A673 (cell line): ENCODE measurements around the gene AUH. TPM values are rescaled to one million over a fixed set of nuclear protein-coding genes. Genes with fewer than 3 reads are reported as not detected.

ENCODE experiments used
- BruUV-seq: library from RNA; stranded (reverse); fragments of 400-500 nt; replicated peaks from 2 replicates; lab custom pipeline; 2021; lab: Mats Ljungman, UMichigan
- CTCF ChIA-PET: fragments of 300-600 bp; sonication (Branson Sonifier 250); formaldehyde crosslinking; loops from one replicate; lab custom pipeline; 2022; ENCODE audit warnings: antibody characterized with exemption; lab: Charles Lee
- POLR2A ChIA-PET: fragments of 300-600 bp; sonication (Branson Sonifier 250); formaldehyde crosslinking; loops from one replicate; lab custom pipeline; 2022; ENCODE audit warnings: antibody characterized with exemption; ENCODE audit not compliant: low non-redundant PET; lab: Charles Lee
- DNase-seq: peaks from one replicate; pipeline ENCODE4 v3.0.0-alpha.2; 2015; ENCODE audit warnings: low spot score
- H3K27ac ChIP-seq: fragments of 200-600 bp; sonication (generic); 2 replicates; pipeline ENCODE4 v1.5.1; 2016; ENCODE audit warnings: mixed run types, low read depth, mild to moderate bottlenecking, mixed read lengths, antibody characterized with exemption, low read length; ENCODE audit not compliant: poor library complexity, severe bottlenecking
- H3K27me3 ChIP-seq: fragments of 200-600 bp; sonication (generic); replicated peaks from 2 replicates; pipeline ENCODE4 v1.6.1; 2017; ENCODE audit warnings: mixed run types, low read depth, mild to moderate bottlenecking, mixed read lengths, antibody characterized with exemption, low read length; ENCODE audit not compliant: insufficient read depth, poor library complexity
- H3K36me3 ChIP-seq: fragments of 200-600 bp; sonication (generic); 2 replicates; pipeline ENCODE4 v1.6.1; 2016; ENCODE audit warnings: mixed run types, mild to moderate bottlenecking, mixed read lengths, antibody characterized with exemption, low read length; ENCODE audit not compliant: insufficient read depth, poor library complexity, severe bottlenecking
- H3K4me1 ChIP-seq: fragments of 200-600 bp; sonication (generic); 2 replicates; pipeline ENCODE4 v1.6.1; 2017; ENCODE audit warnings: mixed run types, mild to moderate bottlenecking, mixed read lengths, antibody characterized with exemption, low read length; ENCODE audit not compliant: insufficient read depth, poor library complexity, severe bottlenecking
- H3K4me3 ChIP-seq: fragments of 200-600 bp; sonication (generic); 2 replicates; pipeline ENCODE4 v1.5.1; 2016; ENCODE audit warnings: low read depth, mixed run types, mild to moderate bottlenecking, mixed read lengths, low read length; ENCODE audit not compliant: poor library complexity, severe bottlenecking
- H3K9me3 ChIP-seq: fragments of 200-600 bp; sonication (generic); 2 replicates; pipeline ENCODE4 v1.6.1; 2016; ENCODE audit warnings: mixed run types, low read depth, mild to moderate bottlenecking, mixed read lengths, antibody characterized with exemption, low read length; ENCODE audit not compliant: poor library complexity, severe bottlenecking
- EZH2 ChIP-seq: fragments of 200-600 bp; sonication (generic); IDR thresholded peaks from 2 replicates; pipeline ENCODE4 v1.6.1; 2017; ENCODE audit warnings: borderline replicate concordance, low read depth, mild to moderate bottlenecking, mixed read lengths, antibody characterized with exemption, low read length; ENCODE audit not compliant: poor library complexity, severe bottlenecking
- intact Hi-C: fragments of 100-400 bp; cut with micrococcal nuclease; formaldehyde crosslinking; loops from one replicate; pipeline ENCODE4 v1.10.0; 2022; ENCODE audit not compliant: unreplicated experiment
- total RNA-seq: library from RNA; stranded (reverse); gene quantifications from 2 replicates; pipeline ENCODE4 v1.2.3, GENCODE V29; 2021
- TF ChIP-seq, protein P1 (sequence below): fragments of 300-800, 200-600 bp; sonication (generic); conservative IDR thresholded peaks from 2 replicates; pipeline ENCODE4 v1.5.1; 2017; ENCODE audit warnings: low read depth, mild to moderate bottlenecking, antibody characterized with exemption, low read length, moderate library complexity, mixed read lengths

The AUH gene
- total RNA-seq, 1 experiment from 2014 or later = 12.3 TPM

DNA sequence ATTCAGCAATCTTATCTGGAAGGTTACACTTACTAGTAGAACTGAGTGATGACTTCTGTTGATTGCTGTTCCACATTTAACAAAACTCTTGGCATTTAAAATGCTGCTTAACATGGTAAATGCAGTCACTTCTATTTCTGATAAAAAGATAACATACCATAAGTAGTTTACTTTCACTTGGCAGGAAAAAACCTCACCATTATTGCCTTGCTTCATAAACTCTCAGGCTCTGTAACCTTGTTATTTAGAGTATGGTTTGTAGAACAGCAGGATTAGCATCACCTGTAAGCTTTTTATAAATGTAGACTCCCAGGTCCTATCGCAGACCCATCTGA is 55.5 kb downstream of the AUH start:
- CTCF ChIA-PET = no interaction called here
- BruUV-seq = no TSS peak
- intact Hi-C loops = no loop called here

DNA sequence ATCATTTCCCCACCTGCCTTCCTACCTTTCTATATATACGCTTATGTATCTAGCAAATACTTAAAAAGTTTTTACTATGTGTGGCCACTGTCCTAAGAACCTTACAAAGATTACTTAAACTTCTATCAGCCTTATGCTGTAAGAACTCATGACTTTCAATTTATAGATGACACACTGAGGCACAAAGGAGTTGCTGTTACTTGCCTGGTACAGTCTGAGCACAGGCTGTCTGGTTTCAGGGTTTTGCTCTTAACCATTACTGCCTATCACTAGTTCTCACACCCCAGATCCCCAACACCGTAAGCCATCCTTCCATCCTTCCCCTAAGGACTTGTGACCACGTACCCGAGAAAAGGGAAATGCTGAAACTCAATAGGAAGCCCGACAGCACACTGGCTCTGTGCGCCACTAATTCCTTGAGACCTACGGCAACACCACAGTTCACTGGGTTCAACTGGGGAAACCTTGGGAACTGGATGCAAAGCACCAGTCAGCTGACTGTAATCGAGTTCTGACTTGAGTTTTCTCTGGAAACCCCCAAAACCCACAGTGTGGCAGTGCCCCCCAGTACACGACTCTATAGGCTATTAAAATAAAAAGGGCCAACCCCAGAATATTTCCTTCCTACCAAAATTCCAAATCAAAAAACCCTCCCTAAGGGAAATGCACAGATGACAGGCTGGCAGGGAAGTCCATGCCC is 56.0 kb downstream of the AUH start:
- ChIA-PET POLR2A (no interaction called here), CTCF (no interaction called here)
- no peak overlapping the region for H3K4me3 ChIP-seq
- BruUV-seq = no TSS peak
- DNase-seq = no peak
- no peaks in the 10 kb centered on the region for H3K27me3 ChIP-seq
- no peaks in the 10 kb centered on the region for H3K36me3 ChIP-seq
- H3K4me1 ChIP-seq = no peaks in the 10 kb centered on the region
- intact Hi-C loops = no loop called here
- no peak overlapping the region for H3K27ac ChIP-seq
- no peak for TF ChIP-seq EZH2
- TF ChIP-seq, protein P1, sequence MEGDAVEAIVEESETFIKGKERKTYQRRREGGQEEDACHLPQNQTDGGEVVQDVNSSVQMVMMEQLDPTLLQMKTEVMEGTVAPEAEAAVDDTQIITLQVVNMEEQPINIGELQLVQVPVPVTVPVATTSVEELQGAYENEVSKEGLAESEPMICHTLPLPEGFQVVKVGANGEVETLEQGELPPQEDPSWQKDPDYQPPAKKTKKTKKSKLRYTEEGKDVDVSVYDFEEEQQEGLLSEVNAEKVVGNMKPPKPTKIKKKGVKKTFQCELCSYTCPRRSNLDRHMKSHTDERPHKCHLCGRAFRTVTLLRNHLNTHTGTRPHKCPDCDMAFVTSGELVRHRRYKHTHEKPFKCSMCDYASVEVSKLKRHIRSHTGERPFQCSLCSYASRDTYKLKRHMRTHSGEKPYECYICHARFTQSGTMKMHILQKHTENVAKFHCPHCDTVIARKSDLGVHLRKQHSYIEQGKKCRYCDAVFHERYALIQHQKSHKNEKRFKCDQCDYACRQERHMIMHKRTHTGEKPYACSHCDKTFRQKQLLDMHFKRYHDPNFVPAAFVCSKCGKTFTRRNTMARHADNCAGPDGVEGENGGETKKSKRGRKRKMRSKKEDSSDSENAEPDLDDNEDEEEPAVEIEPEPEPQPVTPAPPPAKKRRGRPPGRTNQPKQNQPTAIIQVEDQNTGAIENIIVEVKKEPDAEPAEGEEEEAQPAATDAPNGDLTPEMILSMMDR = no peak
- H3K9me3 ChIP-seq = no peaks in the 10 kb centered on the region

More for the DNA sequence above, 55.5 kb downstream of the AUH start:
- POLR2A ChIA-PET = no interaction called here
- H3K27ac ChIP-seq = no peak overlapping the region
- no peaks in the 10 kb centered on the region for H3K4me1 ChIP-seq
- no peaks in the 10 kb centered on the region for H3K27me3 ChIP-seq
- TF ChIP-seq EZH2 = no peak
- TF ChIP-seq, protein P1 = no peak
- no peaks in the 10 kb centered on the region for H3K36me3 ChIP-seq
- H3K4me3 ChIP-seq = no peak overlapping the region
- no peaks in the 10 kb centered on the region for H3K9me3 ChIP-seq
- no peak for DNase-seq

DNA sequence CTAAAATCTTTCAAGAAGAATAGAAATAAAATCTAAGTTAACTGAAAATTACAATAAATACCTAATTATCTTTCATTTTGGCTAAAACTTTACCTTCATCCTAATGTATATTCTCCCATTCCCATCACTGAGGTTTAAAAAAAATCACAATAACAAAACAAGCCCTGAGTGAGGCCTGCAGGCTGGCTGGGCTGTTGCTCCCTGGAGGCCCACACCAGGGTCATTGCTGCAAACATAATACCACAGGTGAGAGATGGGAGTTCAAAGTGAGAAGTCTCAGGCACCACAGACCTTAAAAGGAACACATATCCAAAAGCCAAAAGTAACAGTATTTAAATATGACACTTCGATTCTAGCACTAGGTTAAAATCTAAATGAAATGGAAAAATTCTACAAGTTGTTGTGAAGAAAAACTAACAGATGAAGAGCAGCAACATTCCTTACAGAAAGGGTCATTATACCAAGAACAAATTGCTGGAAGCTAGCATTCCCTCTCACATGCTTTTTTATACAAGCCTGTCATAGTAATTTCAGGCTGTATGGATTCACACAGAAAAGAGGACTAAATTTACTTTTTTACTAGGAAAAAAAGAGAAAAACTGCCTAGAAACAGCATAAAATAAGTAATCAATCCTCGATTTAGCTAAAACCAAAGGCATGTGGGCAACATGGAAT is 57.8 kb downstream of the AUH start:
- TF ChIP-seq EZH2 = no peak
- TF ChIP-seq, protein P1 = no peak
- POLR2A ChIA-PET = no interaction called here
- H3K27me3 ChIP-seq = no peaks in the 10 kb centered on the region
- H3K27ac ChIP-seq = no peak overlapping the region
- H3K4me3 ChIP-seq = no peak overlapping the region
- H3K4me1 ChIP-seq = no peaks in the 10 kb centered on the region
- no peak for DNase-seq
- no peaks in the 10 kb centered on the region for H3K36me3 ChIP-seq
- intact Hi-C loops = no loop called here
- BruUV-seq = no TSS peak
- CTCF ChIA-PET = interaction anchor here (0.6 kb wide), 1 partner anchor 352 kb away, joined by 3 read pairs; no protein-coding TSS in a partner anchor
- H3K9me3 ChIP-seq = no peaks in the 10 kb centered on the region
